Vagina (tissue), 2 donors: ENCODE measurements around the gene SORCS2. TPM values are rescaled to one million over a fixed set of nuclear protein-coding genes. Genes with fewer than 3 reads are reported as not detected.

ENCODE experiments used
- DNase-seq, 2 donors: peaks; one replicate each; pipeline ENCODE4 v3.0.0-alpha.2; 2017; ENCODE audit errors: extremely low spot score in 2 of 2
- H3K27ac ChIP-seq: fragments of 200-600 bp; sonication (generic); one replicate; pipeline ENCODE4 v1.5.1; 2019
- H3K27me3 ChIP-seq: fragments of 200-600 bp; sonication (generic); one replicate; pipeline ENCODE4 v1.5.1; 2019
- H3K36me3 ChIP-seq, 2 donors: fragments of 200-600 bp; sonication (generic); one replicate each; pipeline ENCODE4 v1.5.1; 2017 to 2019
- H3K4me1 ChIP-seq: fragments of 200-600 bp; sonication (generic); one replicate; pipeline ENCODE4 v1.5.1; 2019
- H3K4me3 ChIP-seq, 2 donors: fragments of 200-600 bp; sonication (generic); 1 replicate in 1 of 2; 2 replicates in 1 of 2; pipeline ENCODE4 v1.5.1; 2016 to 2019
- H3K9me3 ChIP-seq: fragments of 200-600 bp; sonication (generic); one replicate; pipeline ENCODE4 v1.5.1; 2019
- CTCF ChIP-seq, 3 experiments: fragments of 450-650 bp in 2 of 3; fragments of 200-600 bp in 1 of 3; sonication (generic) in 1 of 3; IDR thresholded peaks; one replicate each; pipeline ENCODE4 v1.5.1; 2017 to 2019; ENCODE audit warnings: antibody characterized with exemption in 3 of 3, mild to moderate bottlenecking in 2 of 3, moderate library complexity in 2 of 3
- POLR2A ChIP-seq, 2 donors: fragments of 450-650 bp; IDR thresholded peaks; one replicate each; pipeline ENCODE4 v1.6.1; 2017; ENCODE audit warnings: antibody characterized with exemption in 2 of 2, mild to moderate bottlenecking in 2 of 2, moderate library complexity in 2 of 2
- POLR2AphosphoS5 ChIP-seq, 2 donors: sonication (generic); formaldehyde crosslinking; IDR thresholded peaks; one replicate each; pipeline ENCODE4 v1.9.0; 2017; ENCODE audit warnings: antibody characterized with exemption in 2 of 2, mild to moderate bottlenecking in 2 of 2, low read depth in 1 of 2; ENCODE audit not compliant: insufficient read depth in 1 of 2
- intact Hi-C: fragments of 100-400 bp; cut with DNase I; formaldehyde crosslinking; loops from one replicate; pipeline ENCODE4 v1.15.1; 2023
- total RNA-seq: library from RNA; depleted of rRNA; stranded (reverse); fragments of >200 nt; gene quantifications from one replicate; pipeline ENCODE4 v1.2.3, GENCODE V29; 2016

Gene SORCS2
- total RNA-seq, 1 donor from 2014 or later, result 5.4 TPM

GRCh38 chr4:7289589-7289988 lies 97.3 kb downstream of the SORCS2 start:
- no peak overlapping the region for H3K27ac ChIP-seq
- no peaks in the 10 kb centered on the region for H3K27me3 ChIP-seq
- intact Hi-C loops, result no loop called here
- TF ChIP-seq POLR2A (IDR thresholded peaks at IDR 0.05) (no peak), CTCF (IDR thresholded peaks at IDR 0.05) (no peak), POLR2AphosphoS5 (IDR thresholded peaks at IDR 0.05; ENCODE audit: insufficient read depth in 1 of 2, low read depth in 1 of 2) (no peak)
- no peaks in the 10 kb centered on the region for H3K36me3 ChIP-seq
- no peaks in the 10 kb centered on the region for H3K9me3 ChIP-seq
- no peak overlapping the region for H3K4me3 ChIP-seq
- peaks cover 28% of the 10 kb centered on the region for H3K4me1 ChIP-seq
- no peak for DNase-seq

DNA sequence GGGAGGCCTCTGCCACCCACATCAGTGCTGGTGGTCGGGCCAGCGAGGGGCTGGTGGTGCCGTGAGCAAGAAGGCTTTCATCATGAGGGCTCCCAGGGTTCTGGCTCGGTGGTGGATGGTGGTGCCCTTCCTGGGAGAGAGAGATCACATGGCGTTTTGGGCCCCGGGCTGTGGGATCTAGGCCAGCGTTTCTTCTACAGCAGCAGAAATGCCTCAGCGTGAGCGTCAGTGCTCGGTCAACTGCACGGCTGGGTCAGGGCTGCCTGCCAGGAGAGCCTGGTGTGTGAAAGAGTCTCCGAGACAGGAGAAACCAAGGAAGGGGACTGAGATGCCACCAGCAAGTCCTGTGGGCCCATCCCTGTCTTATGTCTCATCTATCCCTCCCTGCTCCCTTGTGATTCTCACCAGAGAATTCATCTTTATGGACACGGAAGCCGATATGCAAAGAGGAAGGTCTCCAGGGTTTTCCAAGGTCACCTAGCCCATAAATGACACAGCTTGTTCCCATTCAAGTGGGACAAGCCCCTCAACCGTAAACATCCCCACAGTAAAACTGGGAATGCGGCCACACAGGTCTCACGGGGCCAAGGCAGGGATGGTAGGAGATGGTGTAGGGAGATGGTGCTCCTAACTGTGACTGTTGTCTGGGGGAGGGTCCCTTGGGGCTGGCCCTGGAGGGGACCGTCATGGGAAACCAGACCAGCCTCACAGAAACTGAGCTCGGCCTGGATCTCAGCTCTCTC lies 99.2 kb downstream of the SORCS2 start:
- DNase-seq, result no peak
- Histone ChIP-seq H3K36me3 (no peaks in the 10 kb centered on the region), H3K4me3 (no peak overlapping the region), H3K4me1 (peaks cover 24% of the 10 kb centered on the region), H3K27ac (no peak overlapping the region), H3K27me3 (no peaks in the 10 kb centered on the region), H3K9me3 (no peaks in the 10 kb centered on the region)
- intact Hi-C loops, result no loop called here
- TF ChIP-seq POLR2A (IDR thresholded peaks at IDR 0.05) (no peak), CTCF (IDR thresholded peaks at IDR 0.05) (no peak), POLR2AphosphoS5 (IDR thresholded peaks at IDR 0.05; ENCODE audit: insufficient read depth in 1 of 2, low read depth in 1 of 2) (no peak)

DNA sequence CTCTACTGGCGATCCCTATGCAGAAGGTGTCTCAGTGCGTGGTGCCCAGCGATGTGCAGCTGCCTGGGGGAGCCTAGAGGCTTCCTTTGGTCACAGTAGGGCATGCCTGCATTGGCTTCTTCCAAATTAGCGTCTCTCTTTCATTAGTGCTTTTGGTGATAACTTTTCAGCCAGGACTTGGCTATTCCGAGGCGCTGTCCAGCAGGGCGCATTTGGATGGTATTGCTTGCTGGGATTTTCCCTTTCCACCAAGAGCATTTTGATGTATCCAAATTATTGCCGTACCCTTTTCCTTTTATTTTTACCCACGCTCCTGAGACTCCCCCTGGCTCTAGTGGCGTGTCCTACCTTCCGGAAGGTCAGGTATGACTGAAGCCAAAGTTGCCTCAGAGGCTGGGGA lies 101.4 kb downstream of the SORCS2 start:
- intact Hi-C loops, result no loop called here

DNA sequence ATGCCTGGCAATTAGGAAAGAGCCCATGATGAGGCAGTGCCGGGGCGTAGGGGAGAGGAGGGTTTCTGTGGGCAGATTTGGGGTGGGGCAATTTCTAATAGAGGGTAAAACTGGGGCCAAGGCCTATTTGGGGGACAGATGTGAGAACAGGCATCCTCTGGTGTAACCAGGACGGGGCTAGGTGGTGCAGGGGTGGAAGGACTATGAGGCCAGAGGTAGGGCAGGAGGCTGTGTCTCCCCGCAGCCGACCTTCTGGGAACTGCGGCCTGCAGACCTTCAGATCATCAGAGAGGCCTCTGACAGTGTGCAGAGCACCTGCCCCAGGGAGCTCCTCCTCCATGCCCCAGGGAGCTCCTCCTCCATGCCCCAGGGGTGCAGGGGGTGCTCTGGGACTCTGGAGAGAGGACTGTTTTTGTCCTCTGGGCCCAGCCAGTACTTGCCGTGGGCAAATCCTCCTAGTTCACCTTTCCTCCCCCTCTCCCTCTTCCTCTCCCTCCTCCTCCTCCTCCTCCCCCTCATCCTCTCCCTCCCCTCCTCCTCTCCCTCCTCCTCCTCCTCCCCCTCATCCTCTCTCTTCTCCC lies 101.9 kb downstream of the SORCS2 start:
- Histone ChIP-seq H3K36me3 (no peaks in the 10 kb centered on the region), H3K4me1 (peaks cover 21% of the 10 kb centered on the region), H3K4me3 (no peak overlapping the region), H3K27ac (no peak overlapping the region), H3K27me3 (no peaks in the 10 kb centered on the region), H3K9me3 (no peaks in the 10 kb centered on the region)
- intact Hi-C loops, result no loop called here
- TF ChIP-seq POLR2A (IDR thresholded peaks at IDR 0.05) (no peak), CTCF (IDR thresholded peaks at IDR 0.05) (no peak), POLR2AphosphoS5 (IDR thresholded peaks at IDR 0.05; ENCODE audit: insufficient read depth in 1 of 2, low read depth in 1 of 2) (no peak)
- no peak for DNase-seq

More for the DNA sequence above, 101.4 kb downstream of the SORCS2 start:
- Histone ChIP-seq H3K4me1 (peaks cover 21% of the 10 kb centered on the region), H3K4me3 (no peak overlapping the region), H3K27ac (no peak overlapping the region), H3K9me3 (no peaks in the 10 kb centered on the region), H3K36me3 (no peaks in the 10 kb centered on the region), H3K27me3 (no peaks in the 10 kb centered on the region)
- TF ChIP-seq CTCF (IDR thresholded peaks at IDR 0.05) (no peak), POLR2A (IDR thresholded peaks at IDR 0.05) (no peak), POLR2AphosphoS5 (IDR thresholded peaks at IDR 0.05; ENCODE audit: insufficient read depth in 1 of 2, low read depth in 1 of 2) (no peak)
- DNase-seq, result no peak
